Measurements from ENCODE around the gene CD82. TPM values are rescaled to one million over a fixed set of nuclear protein-coding genes. Genes with fewer than 3 reads are reported as not detected.

Gene CD82
- total and polyA plus RNA-seq, 8 donors, result 26.5 to 64.6 (median 32.5) TPM

- no peak for ATAC-seq
- no peaks in the 10 kb centered on the region for H3K36me3 ChIP-seq
- no peaks in the 10 kb centered on the region for H3K27me3 ChIP-seq
- H3K9me3 ChIP-seq, result no peaks in the 10 kb centered on the region
- H3K4me3 ChIP-seq, result no peak overlapping the region
- FAIRE-seq, result no peak
- no peak overlapping the region for H3K27ac ChIP-seq
- H3K4me1 ChIP-seq, result peaks cover 0 to 9% (median 0%) of the 10 kb centered on the region in 3 donors
- peak in 2 of 6 donors; percentile 5 to 7 for DNase-seq
- TF ChIP-seq CTCF (IDR thresholded peaks at IDR 0.05), result no peak
- intact Hi-C loops (cut with DNase I), result loop anchor here in 1 of 3 donors (10.0 kb wide), 1 partner anchor 289 kb away; no protein-coding TSS in a partner anchor
- WGBS, 2 donors, result 77 to 84% methylated on average over 7 of the region's 7 CpGs
These were observed 60.5 kb downstream of the CD82 start for GRCh38 chr11:44625759-44626523.

GRCh38 chr11:44626645-44627044 is 61.2 kb downstream of the CD82 start:
- H3K27ac ChIP-seq, result no peak overlapping the region

GRCh38 chr11:44627165-44627789 is 61.8 kb downstream of the CD82 start:
- TF ChIP-seq CTCF (IDR thresholded peaks at IDR 0.05), result no peak
- FAIRE-seq, result no peak
- intact Hi-C loops (cut with DNase I), result loop anchor here in 1 of 3 donors (10.0 kb wide), 1 partner anchor 288 kb away; no protein-coding TSS in a partner anchor
- DNase-seq, result peak in 1 of 6 donors; percentile 4
- H3K4me3 ChIP-seq, result no peak overlapping the region
- peak in 1 of 4 donors; percentile 25 for ATAC-seq
- no peaks in the 10 kb centered on the region for H3K36me3 ChIP-seq
- H3K27me3 ChIP-seq, result no peaks in the 10 kb centered on the region
- no peak overlapping the region for H3K27ac ChIP-seq
- WGBS, 2 donors, result 64 to 67% methylated on average over 4 of the region's 4 CpGs
- H3K9me3 ChIP-seq, result no peaks in the 10 kb centered on the region
- peaks cover 0 to 9% (median 0%) of the 10 kb centered on the region in 3 donors for H3K4me1 ChIP-seq

More at GRCh38 chr11:44626645-44627044, 61.2 kb downstream of the CD82 start:
- 96 to 98% methylated on average over 2 of the region's 2 CpGs for WGBS, 2 donors
- Histone ChIP-seq H3K36me3 (no peaks in the 10 kb centered on the region), H3K27me3 (no peaks in the 10 kb centered on the region), H3K4me3 (no peak overlapping the region), H3K4me1 (peaks cover 0 to 9% (median 0%) of the 10 kb centered on the region in 3 donors), H3K9me3 (no peaks in the 10 kb centered on the region)
- FAIRE-seq (no peak), DNase-seq (peak in 1 of 6 donors; percentile 2), ATAC-seq (no peak)
- intact Hi-C loops (cut with DNase I), result loop anchor here in 1 of 3 donors (10.0 kb wide), 1 partner anchor 288 kb away; no protein-coding TSS in a partner anchor
- TF ChIP-seq CTCF (IDR thresholded peaks at IDR 0.05), result no peak

GRCh38 chr11:44627911-44628729 is 62.7 kb downstream of the CD82 start:
- ATAC-seq, result peak; percentile 67 to 93 (median 80)
- DNase-seq, result peak in 4 of 6 donors; percentile 54 to 74 (median 68)
- Histone ChIP-seq H3K27me3 (no peaks in the 10 kb centered on the region), H3K4me1 (peaks cover 0 to 9% (median 0%) of the 10 kb centered on the region in 3 donors), H3K9me3 (no peaks in the 10 kb centered on the region), H3K36me3 (no peaks in the 10 kb centered on the region), H3K27ac (no peak overlapping the region), H3K4me3 (no peak overlapping the region)
- no peak for FAIRE-seq
- TF ChIP-seq CTCF (IDR thresholded peaks at IDR 0.05), result no peak
- intact Hi-C loops (cut with DNase I), result loop anchor here in 1 of 3 donors (10.0 kb wide), 1 partner anchor 287 kb away; no protein-coding TSS in a partner anchor
- WGBS, 2 donors, result 25 to 26% methylated on average over 9 of the region's 9 CpGs
